PFSK-1 (cell line): Measurements from ENCODE around the gene UCK2.

Experiments
- FOXP2 ChIP-seq: optimal IDR thresholded peaks from 2 replicates; pipeline ENCODE3; 2011; ENCODE audit warnings: borderline replicate concordance, control low read depth, inconsistent platforms; ENCODE audit not compliant: insufficient read depth; ENCODE audit errors: extremely low read length, extremely low read depth
- POLR2AphosphoS5 ChIP-seq: IDR thresholded peaks from 2 replicates; pipeline ENCODE4 v1.6.1; 2012; ENCODE audit warnings: low read depth, mild to moderate bottlenecking, control low read depth, low read length, moderate library complexity
- REST ChIP-seq, 2 experiments: IDR thresholded peaks; 2 replicates each; pipeline versions ENCODE4 v1.6.1 to v1.8.0; 2011 to 2012; ENCODE audit warnings: low read depth in 2 of 2, low read length in 2 of 2, control low read depth in 1 of 2, inconsistent platforms in 1 of 2, mild to moderate bottlenecking in 1 of 2, moderate library complexity in 1 of 2; ENCODE audit not compliant: insufficient read depth in 1 of 2
- SIN3A ChIP-seq: IDR thresholded peaks from 2 replicates; pipeline ENCODE4 v1.6.1; 2012; ENCODE audit warnings: mild to moderate bottlenecking, low read length, moderate library complexity, borderline replicate concordance; ENCODE audit not compliant: insufficient read depth
- TAF1 ChIP-seq: IDR thresholded peaks from 2 replicates; pipeline ENCODE4 v1.6.1; 2012; ENCODE audit warnings: low read length, control low read depth, borderline replicate concordance; ENCODE audit not compliant: insufficient read depth

UCK2 gene

GRCh38 chr1:165876121-165876520, 48.7 kb downstream of the UCK2 start:
- TF ChIP-seq TAF1 (no peak), FOXP2 (no peak), REST (IDR thresholded peaks at IDR 0.05; ENCODE audit: insufficient read depth in 1 of 2, low read depth in 2 of 2, low read length in 2 of 2) (no peak), POLR2AphosphoS5 (no peak), SIN3A (no peak)

GRCh38 chr1:165877411-165877810, 50.0 kb downstream of the UCK2 start:
- TF ChIP-seq POLR2AphosphoS5 (no peak), SIN3A (no peak), REST (IDR thresholded peaks at IDR 0.05; ENCODE audit: insufficient read depth in 1 of 2, low read depth in 2 of 2, low read length in 2 of 2) (no peak), FOXP2 (no peak), TAF1 (no peak)

- TF ChIP-seq POLR2AphosphoS5 (no peak), REST (IDR thresholded peaks at IDR 0.05; ENCODE audit: insufficient read depth in 1 of 2, low read depth in 2 of 2, low read length in 2 of 2) (no peak), SIN3A (no peak), FOXP2 (no peak)
Observed at GRCh38 chr1:165877940-165878556, 50.6 kb downstream of the UCK2 start.

GRCh38 chr1:165879946-165880345, 52.5 kb downstream of the UCK2 start:
- no peak for TF ChIP-seq FOXP2
- no peak for TF ChIP-seq REST (IDR thresholded peaks at IDR 0.05; ENCODE audit: insufficient read depth in 1 of 2, low read depth in 2 of 2, low read length in 2 of 2)
- TF ChIP-seq SIN3A = no peak
- no peak for TF ChIP-seq TAF1
- TF ChIP-seq POLR2AphosphoS5 = no peak

- TF ChIP-seq POLR2AphosphoS5 = no peak
- TF ChIP-seq TAF1 = no peak
- no peak for TF ChIP-seq FOXP2
- TF ChIP-seq SIN3A = no peak
- no peak for TF ChIP-seq REST (IDR thresholded peaks at IDR 0.05; ENCODE audit: insufficient read depth in 1 of 2, low read depth in 2 of 2, low read length in 2 of 2)
Observed at GRCh38 chr1:165880993-165881392, 53.6 kb downstream of the UCK2 start.
